ENCODE data around the gene RASA3.

The RASA3 gene

DNA sequence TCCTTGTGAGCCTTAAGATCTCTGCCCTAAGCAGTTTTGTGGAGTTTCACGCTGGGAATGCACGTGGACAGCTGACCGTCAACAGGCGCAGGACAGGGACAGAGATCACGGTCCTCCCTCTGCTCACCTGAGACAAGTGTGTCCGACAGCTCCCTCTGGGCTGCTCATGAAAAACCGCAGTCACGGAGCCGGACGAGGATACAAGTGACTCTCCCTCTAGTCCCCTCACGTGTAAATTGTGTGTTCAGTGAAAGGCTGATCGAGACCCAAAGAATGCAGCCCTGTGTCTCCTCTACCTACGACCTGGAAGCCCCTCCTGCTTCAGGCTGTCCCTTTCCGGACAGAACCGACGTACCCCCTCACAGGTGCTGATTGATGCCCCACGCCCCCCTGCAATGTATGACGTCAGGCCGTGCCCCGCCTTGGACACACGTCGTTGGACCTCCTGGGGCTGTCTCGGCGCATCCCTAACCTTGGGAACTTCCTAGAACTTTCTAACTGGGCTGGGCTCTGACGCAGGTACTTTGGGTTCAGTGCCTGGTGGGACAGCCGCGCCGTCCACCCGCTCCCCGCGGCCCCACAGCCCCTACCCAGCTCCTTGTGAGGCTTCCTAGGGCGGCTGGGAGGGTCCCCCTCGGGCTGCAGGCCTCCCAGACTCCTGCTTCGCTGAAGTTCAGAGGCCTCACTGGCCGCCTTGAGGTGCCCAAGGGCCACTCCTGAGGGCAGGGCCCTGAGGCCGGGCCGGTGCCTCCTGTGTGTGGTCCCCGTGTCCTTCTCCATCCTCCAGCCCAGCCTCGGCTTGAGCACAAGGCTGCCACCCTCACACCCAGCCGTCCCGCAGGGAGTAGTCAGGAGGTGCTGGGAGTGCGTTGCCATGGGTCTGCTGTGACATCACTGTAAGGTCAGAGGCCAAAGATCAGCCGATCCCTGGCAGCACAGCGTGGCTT, 158.9 kb downstream of the RASA3 start, which contains the start of gene C13orf46:
C13orf46 (minus strand) TSS at position 859 of the 947 bp plus-strand sequence; CDS start at position 780, 79 bp downstream.
- DNase-seq: no peak

DNA sequence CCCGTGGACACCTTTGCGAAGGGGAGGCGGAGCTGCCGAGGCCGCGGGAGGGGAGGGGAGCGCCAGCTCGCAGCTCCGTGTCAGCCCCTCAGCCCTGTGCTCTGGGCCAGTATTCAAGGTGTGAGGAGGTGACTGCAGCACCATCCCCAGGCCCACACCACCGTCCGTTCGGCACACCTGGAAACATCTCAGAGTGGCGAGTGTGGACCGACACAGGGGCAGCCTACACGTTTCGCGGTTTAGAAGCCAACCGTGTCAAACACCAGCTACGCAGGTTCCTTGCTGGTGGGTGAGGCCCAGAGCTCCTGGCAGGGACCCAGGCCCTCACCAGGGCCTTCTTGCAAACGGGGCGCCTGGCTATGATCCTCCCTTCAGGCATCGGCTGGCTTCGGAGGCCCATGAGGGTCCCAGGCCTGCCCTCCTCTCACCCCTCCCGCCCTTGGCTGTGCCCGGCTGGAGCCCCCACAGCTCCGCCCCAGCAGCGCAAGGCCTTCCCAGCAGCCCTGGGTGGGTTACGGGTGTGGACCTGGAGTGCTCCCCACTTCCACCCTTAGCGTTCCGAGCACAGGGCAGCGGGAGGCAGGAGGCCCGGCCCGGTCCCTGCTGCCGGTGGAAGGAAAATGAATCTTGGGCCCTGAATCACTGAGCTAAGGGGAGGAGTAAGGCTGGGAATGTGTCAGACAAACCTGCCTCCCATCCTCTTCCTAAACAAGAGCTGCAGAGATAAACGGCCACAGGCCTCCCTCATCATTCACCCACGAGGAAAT, 159.8 kb downstream of the RASA3 start:
- DNase-seq: no peak

DNA sequence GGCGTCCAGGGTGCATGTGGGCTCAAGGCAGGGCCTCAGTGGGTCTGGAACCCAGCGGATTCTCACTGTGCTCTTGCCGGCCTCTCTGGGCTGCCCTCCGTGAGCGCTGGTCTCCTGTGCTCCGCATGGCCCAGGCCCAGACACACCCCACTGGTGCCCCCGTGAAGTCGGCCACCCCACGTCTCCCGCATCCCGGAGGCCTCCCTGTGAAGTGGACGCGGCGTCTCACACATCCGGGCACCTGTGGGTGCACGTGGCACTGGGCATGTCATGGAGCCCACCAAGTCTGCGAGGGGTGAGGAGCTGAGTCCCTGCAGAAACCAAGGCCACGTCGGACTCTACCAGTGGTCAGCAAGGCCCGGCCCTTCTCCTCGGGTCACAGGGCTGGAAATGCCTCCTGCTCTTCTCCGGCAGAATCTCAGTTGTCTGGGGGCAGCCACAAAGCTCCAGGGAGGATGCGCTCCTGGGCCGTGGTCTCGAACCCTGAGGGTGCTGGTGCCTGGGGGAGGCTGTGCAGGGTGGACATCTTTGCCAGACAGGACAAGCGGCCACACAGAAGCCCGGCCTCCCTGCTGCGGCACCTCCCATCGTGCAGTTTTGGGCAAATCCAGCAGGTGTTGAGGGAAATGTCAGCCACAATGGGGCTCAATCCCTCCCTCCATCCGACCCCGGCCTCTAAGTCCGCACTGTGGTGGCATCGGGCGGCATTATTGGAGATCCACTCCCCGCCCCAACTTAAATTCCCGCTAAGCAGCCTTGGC, 160.8 kb downstream of the RASA3 start:
- no peak for DNase-seq

DNA sequence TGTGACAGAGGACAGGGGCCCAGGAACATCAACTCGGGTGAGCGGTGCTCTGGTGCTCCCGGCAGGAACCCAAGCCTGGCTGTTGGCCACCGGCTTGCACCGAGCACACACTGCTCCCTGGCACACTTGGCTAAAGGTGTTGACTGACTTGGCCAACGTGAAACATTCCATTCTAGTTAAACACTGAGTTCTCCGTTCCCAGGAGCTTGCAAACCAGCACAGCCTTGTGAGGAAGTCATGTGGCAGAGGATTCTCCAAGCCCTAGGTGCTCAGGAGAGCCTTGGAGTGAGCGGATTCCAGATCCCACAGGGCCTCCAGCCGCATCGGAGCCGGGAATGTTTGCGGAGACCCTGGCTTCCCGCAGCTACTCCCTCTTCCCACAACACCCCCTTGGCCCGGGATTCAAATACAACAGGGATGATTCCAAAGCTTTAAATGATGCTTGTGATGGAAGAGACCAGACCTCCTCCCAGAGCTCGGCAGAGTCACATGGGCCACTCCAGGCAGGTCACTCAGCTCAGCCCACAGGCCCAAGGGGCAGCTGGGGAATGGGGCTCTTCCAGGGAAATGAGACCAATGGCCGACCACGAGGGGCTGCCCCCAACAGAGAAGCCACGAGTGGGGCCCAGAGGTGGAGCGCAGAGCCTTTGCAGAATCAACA, 161.5 kb downstream of the RASA3 start:
- DNase-seq: no peak

DNA sequence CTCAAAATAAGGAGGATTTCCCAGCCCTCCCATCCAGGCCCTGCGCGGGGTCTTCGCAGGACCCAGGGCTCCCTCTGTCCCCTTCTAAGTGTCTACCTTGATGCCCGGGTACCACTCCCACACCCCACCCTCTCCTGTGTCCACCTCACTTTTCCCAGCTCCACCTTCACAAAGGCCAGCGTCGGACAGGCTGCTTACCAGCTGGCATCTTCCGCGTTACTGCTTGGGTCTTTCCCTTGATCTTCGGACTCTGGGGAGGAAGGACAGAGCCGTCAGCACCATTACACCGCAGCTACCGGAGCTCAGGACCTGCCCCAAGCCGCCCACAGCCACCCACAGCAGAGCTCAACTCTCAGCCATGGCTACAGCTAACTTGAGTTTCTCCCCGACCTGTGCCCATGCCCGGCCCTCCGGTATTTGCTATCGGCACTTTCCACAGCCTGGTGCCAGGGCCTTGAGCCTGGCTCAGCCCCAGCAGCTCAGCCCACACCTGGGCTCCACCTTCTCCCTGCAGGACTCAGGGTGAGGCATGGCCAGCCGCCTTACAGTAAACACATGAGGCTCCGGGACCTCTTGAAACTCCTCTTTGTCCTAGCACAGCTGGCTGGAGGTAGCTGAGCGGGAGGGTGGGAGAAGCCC, 162.3 kb downstream of the RASA3 start:
- no peak for DNase-seq

DNA sequence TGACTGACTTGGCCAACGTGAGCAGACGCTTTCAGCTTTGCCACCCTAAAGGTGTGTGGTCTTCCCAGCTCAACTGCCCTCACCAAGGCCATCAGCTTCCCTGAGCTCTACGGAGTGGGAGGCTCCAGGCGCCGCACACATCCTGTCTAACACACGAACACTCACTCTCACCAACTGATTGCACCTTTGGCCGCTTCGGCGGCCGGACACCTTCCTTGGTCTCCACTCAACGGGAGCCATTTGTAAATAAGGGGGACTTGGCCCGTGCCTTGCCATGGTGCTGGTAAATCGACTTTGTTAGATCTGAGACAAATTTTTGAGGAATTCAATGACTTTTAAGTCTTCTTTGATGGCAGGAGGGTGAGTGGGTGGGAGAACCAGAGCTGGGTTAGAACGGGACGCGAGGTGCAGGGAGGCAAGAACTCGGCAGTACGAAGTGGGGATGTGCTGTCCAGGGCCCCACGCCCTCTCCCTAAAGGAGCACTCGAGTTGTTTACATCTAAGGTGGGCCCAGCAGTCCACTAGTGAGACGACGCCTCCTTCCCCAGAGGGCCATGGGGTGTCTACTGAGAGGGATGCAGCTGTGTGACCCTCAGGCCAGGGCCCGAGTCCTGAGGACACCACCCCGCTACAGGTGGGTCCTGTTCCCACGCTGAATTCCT, 163.0 kb downstream of the RASA3 start:
- DNase-seq: no peak

DNA sequence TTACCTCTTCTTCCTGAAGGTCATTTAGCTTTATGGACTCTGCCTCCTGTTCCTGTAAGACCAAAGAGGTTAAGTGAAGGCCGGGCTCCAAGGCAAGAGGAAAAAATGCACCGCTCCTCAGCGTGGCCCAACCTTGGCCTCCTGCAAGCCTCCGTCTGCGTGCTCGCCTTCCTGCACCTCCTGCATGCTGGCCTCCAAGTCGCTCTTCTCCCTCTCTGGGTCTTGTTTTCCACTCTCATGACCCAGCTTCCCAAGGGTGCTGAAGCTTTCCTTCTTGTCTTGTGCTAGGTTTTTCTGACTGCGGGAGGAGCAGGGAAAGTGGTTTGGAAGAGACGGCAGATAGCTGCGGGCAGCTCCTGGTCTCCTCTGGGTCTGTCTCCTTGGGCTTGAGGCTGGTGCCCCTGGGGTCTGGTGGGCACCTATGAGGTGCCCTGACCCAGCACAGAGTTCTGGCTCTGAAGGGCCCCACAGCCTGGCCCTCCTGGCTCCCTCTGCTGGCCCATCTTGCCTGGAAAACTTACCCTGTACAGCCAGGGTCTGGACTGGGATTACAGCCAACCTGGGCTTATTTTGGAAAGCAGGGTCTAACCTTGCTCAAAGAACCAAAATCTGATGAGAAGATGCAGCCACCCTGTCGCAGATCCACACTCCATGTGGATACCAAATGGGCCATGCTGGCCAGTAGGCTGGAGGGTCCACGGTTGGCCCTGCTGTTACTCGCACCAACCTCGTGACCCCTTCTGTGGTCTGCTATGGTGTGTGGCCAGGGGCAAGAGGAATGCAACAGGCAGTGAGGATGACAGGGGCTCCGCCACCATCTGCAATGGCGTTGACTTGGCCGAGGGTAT, 163.7 kb downstream of the RASA3 start:
- no peak for DNase-seq

DNA sequence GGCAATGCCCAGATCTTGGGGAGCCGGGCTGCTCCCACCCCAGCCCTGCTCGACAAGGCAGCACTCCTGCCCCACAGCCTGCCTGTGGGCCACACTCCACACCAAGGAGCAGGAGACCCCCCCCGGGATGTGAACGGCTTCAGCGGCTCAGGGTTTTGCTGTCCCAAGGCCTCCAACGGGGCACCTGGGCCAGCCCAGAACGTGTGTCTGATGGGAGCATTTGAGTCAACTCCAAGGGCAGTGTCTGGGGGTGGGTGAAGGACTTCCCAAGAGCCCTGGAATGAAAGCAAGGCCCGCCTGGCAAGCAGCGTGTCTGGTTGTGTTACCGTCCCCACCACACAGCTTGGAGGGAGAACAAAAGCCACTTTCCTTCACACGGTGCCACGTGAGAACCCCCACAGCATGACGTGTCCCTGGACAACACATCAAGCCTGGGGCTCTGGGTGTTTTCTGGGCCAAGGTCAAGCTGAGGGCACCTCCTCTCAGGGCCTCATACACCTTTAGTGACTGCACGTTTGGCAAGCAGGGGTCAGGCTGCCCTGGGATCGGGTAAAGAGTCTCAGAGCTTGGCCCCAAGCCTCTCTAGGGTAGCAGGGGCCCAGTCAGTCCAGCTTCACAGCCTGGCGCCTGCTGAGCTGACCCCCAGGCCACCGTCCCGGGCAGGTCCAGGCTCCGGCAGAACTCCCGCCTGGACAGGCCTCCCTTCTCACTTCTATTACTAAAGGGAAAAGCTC, 164.5 kb downstream of the RASA3 start:
- DNase-seq: no peak

DNA sequence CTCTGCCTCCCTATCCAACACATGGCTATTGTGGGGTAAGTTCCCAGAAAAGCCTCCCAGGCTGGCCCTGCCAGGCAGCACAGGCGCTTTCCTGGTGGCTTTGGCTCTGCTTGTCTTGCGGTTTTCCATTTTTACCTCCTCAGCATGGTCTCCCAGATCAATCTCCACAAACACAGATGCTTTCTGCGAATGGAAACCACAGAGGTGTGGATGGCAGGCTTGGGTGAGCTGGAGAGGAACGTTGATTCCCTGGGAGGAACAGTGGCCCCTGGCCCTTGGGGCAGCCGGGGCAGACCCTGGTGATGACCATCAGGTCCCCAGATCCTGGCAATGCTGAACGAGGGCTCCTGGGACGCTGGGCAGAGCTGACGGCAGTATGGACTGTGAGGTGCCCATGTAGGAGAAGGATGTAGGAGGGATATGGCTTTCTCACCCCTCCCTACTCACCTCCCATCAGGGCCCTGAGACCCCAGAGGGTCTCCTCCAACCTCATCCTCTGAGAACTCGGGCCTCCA, 165.2 kb downstream of the RASA3 start:
- DNase-seq: no peak

DNA sequence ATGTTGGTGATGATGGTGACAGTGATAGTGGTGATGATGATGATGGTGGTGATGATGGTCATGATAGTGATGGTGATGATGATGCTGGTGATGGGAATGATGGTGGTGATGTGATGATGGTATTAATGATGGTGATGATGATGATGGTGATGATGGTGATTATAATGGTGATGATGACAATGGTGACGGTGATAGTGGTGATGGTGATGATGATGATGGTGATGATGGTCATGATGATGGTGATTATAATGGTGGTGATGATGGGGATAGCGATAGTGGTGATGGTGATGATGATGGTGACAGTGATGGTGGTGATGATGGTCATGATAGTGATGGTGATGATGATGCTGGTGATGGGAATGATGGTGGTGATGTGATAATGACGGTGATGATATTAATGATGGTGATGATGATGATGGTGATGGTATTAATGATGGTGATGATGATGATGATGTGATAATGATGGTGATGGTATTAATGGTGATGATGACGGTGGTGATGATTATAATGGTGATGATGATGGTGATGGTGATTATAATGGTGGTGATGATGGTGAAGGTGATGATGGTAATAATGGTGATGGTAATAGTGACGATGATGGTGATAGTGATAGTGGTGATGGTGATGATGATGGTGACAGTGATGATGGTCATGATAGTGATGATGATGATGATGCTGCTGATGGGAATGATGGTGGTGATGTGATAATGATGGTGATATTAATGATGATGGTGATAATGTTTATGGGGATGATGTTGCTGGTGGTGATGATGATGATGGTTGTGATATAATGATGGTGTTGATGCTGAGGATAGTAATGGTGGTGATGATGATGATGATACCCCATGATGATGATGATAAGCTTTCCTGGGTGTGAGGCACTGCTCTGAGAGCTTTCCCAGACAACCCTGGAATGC, 166.2 kb downstream of the RASA3 start:
- DNase-seq: no peak

DNA sequence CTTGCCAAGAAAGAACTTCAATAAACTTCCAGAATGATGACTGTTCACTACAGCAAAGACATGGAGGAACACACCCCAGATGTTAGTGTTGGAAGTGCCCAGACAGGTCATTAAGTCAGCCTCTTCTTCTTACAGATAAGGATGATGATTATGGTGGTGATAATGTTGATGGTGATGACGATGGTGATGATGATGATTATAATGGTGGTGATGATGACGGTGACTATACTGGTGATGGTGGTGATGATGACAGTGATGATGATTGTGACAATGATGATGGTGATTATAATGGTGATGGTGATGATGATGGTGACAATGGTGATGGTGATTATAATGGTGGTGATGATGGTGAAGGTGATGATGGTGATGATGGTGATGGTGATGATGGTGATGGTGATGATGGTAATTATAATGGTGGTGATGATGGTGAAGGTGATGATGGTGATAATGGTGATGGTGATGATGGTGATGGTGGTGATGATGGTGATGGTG, 167.0 kb downstream of the RASA3 start:
- no peak for DNase-seq

DNA sequence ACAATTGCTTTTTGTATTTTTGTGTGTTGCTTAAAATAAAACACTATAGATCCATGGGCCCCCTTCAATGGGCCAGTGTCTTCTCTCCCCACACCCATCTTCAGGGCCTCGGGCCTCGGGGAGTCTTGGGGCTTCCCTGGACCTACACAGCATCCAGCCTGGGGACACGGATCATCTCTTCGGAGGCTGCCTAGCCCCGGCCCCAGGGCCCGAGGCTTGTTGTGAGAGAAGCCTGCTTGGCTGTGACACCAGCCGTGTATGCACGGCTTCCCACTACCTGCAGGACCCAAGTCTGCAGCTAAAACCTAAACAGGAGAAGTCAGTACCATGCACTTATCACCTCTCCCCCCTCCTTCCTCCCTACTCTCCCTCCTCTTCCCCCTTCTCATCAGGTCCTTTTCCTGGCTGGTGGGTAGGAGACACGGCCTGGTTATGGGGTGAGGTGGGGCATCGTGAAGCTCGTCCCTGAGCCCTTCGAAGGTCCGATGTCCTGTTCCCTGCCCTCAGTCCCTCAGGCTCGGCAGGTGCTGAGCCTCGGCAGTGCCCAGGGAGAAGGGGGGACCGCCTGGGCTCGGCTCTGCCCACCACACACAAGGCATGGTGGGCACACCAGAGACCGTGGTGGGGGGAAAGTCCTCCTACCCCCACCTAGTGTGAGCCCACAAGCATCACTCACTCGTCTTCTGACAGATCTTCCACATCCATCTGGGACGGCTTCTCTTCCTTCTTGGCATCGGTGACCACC, 168.0 kb downstream of the RASA3 start:
- DNase-seq: no peak

DNA sequence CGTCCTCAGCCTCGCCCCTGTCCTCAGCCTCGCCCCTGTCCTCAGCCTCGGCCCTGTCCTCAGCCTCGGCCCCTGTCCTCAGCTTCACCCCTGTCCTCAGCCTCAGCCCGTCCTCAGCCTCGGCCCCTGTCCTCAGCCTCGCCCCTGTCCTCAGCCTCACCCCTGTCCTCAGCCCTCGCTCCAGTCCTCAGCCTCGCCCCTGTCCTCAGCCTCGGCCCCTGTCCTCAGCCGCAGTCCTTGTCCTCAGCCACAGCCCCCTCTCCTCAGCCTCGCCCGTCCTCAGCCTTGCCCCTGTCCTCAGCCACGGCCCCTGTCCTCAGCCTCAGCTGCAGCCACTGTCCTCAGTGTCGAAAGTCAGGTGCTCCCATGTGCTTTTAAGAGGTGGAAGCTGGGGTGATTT, 169.0 kb downstream of the RASA3 start:
- no peak for DNase-seq

DNA sequence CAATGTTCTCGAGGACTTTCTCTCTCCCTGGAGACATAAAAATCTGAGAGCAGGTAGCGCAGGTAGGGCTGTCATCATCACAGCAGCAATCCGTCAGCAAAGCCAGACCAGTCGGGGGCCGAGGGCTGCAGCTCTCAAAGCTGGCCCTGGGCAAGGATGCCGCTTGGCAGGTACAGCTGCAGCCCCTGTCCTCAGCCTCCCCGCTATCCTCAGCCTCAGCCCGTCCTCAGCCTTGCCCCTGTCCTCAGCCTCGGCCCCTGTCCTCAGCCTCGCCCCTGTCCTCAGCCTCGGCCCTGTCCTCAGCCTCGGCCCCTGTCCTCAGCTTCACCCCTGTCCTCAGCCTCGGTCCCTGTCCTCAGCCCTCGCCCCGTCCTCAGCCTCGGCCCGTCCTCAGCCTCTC, 169.4 kb downstream of the RASA3 start:
- DNase-seq: no peak

DNA sequence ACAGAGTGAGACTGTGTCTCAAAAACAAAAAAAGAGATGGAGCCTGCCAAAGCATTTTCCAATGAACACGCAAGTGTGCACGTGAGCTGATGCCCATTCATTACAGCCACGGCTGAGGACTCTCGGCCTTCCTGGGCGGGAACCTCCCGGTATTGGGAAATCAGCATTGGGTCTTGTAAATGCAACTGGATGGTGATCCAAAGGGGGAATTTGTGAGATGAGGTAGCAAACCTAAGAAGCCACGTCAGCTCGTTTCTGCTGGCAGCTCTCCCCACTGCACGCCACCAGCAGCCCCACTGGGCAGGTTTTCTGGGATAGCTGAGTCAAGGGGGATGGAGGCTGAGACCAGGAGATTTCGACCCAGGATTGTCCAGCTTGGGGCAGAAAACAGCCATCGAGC, 170.0 kb downstream of the RASA3 start:
- no peak for DNase-seq

DNA sequence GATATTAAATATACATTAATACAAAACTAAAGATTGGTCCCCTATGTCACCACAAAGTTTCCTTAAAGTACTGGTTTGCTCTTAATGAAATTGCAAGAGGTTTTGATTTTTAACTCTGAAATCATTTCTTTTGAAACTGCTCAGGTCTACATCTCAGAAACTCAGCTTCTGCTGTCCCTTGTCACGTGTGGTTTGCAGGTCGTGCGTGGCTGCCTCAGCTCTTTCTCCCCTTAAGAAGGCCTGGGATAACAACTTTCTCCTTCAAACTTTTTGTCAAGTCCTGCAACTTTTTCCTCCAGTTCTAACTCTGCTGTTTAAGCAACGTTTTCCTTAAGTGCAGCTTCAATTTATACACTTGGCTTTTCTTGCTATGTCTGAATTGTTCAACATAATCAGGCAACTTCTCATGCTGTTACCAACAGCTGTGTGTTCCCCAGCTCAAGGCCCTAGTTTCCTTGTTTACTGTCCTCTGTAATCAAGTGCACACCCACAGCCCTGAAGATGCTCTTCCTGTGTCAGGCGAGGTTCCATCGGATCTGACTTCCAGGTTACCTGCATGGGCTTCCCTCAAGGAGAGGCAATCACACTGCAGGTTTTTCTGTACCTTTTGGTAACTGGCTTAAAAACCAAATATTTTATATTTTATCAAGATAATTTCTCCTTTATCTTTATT, 172.0 kb downstream of the RASA3 start:
- no peak for DNase-seq

DNA sequence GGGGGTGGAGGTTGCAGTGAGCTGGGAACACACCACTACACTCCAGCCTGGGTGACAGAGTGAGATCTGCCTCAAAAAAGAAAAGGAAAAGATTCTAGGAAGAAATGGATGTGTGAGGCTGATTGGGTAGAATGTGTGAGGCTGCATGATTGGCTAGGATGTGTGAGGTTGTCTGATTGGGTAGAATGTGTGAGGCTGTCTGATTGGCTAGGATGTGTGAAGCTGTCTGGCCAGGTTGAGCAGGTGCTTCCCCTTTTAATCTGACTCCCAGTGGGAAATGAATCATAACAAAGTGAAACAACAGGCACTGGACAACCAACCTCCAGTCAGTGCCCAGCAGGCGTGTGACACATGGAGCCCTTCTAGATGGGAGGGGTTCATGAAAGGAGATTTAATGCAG, 173.2 kb downstream of the RASA3 start:
- no peak for DNase-seq

All from stimulated activated CD4-positive, alpha-beta T cell treated with anti-CD3 and anti-CD28 coated beads, Interleukin-2, amount 100 ng/mL, for 48 hours (primary cell).